HG03175 (cell line): ENCODE measurements around the gene CTNNA2.

Experiments
- ATAC-seq: cut with Tn5 transposase; IDR thresholded peaks from one replicate; pipeline ENCODE4 v1.9.1; 2021; ENCODE audit warnings: mild to moderate bottlenecking, moderate library complexity; ENCODE audit not compliant: unreplicated experiment

Gene CTNNA2

DNA sequence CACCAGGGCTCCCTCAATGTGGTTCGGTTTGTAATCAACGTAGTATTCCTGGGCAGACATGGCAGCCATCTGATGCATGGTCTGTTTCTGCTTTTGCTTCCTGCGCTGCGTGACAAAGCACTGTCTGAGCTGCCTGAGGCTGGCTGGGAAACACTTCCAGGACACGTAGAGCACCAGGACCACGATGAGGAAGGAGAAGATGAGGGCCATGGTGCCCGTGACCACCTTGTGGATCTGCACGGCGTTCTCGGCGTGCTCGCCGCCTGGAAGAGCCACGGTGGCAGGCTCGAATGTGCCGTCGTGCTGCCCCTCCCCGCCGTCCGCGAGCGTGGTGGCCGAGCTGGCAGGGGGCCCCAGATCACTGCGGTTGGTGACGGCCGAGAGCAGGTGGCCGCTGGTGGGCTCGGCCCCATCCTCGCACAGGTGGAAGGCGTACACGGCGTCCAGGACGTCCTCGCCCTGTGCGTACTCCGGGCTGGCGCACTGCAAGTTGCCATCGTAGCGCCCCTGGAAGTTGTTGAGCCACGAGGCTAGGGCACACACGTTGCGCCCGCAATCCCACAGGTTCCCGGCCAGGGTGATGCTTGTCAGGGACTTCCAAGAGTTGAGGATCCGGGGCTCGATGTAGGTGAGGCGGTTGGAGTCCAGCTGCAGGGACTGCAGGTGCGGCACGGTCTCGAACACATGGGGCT lies 789.6 kb downstream of the CTNNA2 start:
- ATAC-seq: no peak

DNA sequence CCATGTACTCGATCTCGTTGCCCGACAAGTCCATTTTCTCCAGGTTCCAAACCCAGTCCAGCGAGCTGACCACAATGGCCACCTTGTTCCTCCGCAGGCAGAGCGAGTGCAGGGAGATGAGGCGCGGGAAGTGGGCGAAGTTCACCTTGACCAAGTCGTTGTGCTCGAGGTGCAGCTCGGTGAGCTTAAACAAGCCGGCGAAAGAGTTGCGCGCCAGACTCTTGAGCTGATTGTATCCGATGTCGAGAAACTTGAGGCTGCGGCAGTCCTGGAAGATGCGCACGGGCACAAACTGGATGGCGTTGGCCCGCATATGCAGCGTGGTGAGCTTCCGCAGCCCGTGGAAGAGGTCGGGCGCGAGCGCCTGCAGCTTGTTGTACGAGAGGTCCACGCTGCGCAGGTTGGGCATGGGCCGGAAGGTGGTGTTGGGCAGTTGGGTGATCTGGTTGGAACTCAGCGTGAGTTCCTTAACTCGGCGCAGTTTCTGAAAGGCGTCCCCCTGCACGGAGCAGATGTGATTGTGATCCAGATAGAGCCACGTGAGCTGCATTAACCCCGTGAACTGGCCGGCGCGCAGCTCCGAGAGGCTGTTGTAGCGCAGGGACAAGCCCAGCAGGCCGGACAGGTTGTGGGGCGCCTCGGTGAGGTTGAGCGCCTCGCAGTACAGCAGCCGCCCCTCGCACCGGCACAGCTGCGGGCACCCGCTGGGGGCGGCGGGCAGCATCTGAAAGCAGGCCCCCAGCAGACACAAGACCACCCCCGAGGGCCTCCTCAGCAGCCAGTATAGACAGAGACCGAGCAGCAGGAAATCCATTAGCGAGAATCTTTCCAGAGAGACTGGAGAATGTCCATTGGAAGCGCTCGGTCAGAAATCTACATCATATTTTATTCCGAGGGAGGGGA lies 790.4 kb downstream of the CTNNA2 start:
- no peak for ATAC-seq

DNA sequence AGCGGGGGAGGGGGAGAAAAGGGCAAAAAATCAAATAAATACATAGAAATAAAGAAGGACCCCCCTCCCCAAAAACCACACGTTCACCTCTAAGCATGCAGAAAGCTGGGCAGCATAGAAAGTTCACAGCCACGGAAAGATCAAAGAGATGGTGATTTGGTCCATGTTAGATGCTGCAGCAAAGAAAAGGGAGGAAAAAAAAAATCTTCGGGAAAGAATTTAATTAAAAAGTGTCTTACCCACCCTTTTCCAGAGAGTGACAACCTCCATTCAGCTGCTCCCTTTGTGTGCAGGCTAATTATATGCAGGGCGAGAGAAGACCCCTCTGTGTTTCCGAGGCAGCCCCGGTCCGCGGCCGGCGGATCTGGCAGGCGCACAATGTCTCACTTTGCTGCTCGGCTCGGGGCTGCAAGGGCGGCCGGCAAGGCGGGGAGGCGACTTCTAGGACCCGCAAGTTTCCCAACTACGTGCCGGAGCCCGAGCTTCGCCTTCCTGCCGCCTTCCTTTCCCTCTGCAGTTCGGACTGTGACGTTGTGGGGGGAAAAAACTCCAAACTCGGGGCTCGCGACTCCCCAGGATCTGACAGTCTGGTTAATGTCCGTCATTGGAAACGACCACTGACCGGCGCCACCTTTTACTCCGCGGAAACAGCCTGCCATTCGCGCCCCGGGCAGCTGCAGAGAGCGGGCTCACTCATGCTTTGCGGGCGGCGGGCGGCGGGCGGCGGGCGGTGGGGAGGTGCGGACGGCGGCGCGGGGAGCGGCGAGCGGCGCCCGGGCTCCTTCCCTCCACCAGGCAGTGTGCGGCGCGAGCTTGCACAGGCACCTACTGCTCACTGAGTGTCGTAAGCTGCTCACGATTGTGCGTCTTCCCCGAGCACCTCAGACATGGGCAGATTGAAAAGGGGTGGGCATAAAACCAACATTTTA lies 791.3 kb downstream of the CTNNA2 start, which contains the start of gene LRRTM1:
LRRTM1 (minus strand) TSS at position 844 of the 929 bp plus-strand sequence. CDS start 933 bp downstream, outside the sequence.
- ATAC-seq: no peak

DNA sequence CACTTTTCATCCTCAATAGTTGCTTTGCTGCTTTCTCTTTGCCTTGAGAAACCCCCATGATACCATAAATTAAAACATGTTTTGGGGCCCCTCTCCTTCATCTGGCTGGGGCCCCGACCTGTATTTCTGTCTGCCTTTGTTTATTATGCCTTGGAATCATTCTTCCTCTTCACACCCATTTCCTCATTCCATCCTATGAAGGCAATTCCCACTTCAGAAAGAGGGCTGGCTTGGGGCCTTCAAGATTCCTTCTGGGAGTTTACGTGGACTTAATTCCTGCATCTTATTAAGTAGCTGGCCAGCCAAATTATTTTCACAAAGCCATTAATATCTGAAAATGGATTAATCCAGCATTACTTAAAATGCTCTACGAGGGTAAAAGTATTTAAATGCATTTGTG lies 798.5 kb downstream of the CTNNA2 start:
- no peak for ATAC-seq

DNA sequence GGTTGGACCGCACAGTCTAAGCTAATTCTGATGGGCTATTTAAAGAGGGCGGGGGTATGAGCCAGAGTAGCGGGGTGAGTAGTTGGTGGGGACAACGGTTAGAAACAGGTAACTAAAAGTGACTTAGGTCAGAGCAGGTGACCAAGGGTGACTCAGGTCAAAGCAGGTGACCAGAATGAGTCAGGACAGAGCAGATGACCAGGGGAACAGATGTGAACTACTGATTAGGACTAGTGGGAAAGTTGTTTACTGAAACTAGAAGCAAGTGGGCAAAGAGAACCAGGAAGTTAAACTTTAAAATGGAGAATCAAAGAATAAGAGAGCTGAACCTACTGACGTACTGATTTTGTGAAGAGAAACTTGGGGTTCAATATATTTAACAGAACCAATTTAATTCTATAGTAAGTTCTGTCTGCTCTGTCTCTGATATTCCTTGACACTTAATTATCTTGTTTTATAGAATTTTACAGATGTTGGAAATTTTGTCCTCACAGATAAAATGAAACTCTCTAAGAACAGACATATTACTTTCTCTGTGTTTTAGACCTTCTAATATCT lies 799.5 kb downstream of the CTNNA2 start:
- ATAC-seq: no peak

DNA sequence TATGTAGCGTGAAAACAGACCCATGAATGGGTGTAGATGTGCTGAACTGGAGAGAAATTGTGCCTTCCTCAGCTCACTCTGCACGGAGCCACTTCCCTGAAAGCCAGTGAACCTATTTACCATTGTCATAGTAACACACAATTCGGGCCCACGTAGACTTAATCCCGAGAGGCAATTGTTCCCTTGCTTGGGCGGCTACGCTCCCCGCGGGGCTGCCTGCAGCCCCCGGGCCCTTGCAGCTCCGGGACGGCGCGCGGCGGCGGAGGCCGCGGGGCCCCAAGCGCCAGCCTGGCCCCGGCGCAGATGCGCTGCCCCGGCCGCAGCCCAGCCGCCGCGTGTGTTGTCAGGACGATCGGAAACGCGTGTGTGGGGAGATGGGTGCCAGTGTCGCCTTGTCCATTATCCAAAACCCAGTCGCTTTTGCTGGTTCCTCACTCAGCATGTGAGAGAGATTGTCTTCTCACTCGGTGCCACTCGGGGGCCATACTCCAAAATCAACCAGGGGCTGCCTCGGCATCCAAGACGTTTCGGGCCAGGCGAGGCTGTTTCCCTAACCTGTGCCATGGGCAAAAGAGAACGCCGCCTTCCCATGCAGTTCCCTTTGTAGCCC lies 809.6 kb downstream of the CTNNA2 start:
- no peak for ATAC-seq

DNA sequence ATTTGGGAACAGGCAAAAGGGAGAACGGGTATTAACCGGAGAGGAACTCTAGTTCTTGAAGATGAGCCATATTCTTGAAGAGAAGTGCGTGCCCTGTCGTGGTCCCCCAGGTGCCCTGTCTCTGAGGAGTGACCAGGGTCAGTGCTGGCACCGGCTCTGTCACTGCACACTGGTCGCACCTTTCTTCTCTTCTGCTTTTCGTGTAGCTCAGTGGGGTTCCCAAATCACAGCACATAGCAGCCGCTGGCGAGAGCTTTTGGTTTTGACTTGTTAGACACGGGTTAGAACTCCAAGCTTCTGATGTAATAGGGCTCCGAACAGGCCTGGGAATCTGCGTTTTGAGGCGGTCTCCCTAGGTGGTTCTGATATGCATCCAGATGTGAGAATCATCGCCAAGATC lies 810.1 kb downstream of the CTNNA2 start:
- ATAC-seq: no peak

DNA sequence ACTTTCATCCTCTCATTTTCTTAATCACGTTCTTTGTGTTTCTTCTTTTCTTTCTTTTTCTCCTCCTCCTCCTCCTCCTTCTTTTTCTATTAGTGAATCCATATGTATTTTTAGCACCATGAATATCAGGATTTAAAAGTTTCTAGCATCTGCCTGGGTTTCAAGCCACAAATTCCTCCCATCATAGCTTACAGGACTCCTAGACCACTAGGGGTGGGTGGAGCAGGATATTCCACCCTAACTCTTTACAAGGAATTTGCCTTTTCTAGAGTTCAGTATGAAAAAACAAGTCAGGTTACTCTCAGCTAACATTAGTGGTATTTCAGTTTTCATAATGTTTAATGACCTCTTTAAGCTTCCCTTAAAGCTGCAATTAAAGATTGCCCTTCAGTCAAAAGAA lies 810.8 kb downstream of the CTNNA2 start:
- no peak for ATAC-seq

DNA sequence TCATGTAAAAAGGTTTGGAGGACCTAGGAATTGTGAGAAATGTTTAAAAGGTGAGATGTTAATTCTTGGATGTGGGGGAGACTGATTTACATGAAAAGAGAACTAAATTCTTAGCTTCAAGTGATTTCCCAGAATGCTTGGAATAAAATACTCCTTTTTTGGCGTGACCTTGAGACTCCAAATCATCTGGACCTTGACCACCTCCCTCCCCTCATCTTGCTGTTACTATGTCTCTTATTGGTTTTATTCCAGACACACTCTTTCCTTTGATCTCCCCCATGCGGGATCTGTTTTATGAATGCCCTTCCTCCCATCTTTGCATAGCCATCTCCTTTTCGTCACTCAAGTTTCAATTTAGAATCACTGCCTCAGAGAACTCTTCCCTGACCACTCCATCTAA lies 811.7 kb downstream of the CTNNA2 start:
- no peak for ATAC-seq

DNA sequence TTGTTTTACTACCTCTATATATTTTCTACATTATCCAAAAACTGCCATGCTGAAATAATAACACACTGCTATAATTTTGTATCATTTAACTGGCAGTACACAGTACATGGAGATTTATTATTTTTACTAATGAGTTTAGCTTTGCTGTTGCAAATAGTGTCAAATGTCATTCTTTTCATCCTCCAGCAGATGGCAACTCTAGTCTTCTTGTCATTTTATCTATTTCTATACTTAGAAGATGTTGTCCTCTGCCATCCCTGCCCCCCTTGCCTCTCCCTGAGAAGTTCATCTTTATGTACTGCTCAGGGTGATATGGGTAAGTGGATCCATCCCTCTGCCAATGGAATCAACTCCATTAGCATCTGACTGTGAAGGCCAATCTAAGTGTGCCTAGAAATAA lies 813.4 kb downstream of the CTNNA2 start:
- ATAC-seq: no peak

DNA sequence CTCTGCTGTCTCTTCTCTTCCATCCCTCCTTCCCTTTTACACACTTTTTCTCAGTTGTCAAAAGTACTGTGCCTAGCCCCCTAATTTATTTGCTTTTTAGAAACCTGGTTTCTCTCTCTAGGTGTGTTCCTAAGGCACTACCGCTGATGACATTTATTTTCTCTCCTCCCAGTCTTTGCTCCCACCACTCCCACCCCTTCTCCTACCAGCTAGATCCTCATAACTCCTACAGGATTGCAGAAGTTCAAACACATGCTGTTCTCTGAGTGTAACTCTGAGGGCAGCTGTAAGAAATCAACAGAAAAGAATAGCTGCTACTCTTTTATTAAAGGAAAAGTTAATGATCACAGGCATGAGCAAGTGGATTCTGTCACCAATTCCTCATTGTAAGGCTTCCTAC lies 814.0 kb downstream of the CTNNA2 start:
- no peak for ATAC-seq

DNA sequence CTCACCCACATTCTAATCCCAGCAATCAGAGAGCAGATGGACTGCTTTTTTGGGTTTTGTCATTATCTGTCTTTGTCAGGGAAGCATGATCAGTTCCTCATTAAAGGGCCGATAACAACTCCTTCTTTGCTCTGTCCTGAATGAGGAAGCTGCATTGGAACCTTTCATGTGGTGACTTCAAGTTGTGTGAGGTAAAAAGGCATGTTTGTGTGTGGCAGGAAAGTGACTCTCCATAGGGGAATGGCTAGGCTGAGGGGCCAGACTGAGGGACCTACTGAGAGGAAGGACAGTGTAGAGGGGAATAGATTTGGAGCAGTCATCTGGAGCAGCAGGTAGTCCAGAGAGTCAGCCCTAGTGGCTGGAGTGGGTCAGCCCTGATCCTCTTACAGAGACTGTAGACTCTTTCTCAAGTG lies 815.3 kb downstream of the CTNNA2 start:
- no peak for ATAC-seq

DNA sequence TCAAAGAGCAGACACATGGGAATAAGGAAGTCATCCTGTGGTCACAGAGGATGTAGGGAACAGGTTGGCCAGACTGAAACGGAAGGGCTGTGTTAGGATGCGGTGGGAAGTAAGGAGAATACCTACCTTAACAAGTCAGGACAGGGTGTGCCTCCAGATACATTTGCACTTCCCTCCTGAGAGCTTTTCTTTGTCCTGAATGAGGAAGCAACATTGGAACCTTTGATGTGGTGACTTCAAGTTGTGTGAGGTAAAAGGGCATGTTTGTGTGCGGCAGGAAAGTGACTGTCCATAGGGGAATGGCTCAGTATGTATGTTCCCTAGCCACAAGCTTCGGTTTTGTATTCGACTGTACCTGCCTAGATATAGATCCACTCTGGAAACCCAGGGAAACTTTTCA lies 816.6 kb downstream of the CTNNA2 start:
- no peak for ATAC-seq

DNA sequence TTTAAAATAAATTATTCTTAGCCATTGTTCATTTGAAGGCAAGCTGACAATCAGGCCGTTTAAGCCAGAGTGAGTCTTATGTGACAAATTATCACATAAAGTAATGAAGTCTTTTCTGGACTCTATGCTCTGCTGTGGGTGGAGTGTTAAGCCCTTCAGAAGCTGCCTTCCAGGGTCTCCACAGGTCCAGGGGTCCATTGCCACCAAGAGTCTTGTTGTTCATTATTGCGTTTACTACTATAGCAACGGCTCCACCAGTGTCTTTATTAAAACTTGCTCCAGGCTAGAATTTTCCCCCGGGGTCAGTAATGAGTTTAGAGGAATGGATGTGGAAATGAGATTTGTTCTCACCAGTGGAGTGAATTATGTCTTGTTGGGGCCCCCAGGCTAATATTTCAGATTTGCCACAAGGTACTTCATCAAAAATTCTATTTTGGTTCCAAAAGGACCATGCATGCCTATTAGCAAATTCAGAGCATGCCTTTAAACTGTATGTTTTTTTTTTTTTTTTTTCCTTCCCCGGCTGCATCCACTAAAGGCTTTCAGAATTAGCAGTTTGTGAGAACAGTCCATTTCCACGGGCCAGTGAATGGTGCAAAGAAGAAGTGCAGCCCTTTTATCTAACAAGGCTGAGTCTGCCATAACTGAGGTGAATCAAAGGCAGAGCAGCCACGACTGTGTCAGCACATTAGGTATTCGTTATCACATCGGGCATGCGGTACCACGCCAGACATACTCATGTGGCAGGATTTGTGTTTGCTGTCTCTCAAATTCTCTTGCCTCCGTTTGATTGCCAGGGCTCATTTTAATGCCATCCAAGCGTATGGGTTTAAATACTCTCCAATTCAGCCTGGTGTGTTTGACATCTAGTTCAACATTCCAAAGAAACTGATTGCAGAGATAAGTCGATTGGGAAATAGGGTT lies 817.9 kb downstream of the CTNNA2 start:
- no peak for ATAC-seq

DNA sequence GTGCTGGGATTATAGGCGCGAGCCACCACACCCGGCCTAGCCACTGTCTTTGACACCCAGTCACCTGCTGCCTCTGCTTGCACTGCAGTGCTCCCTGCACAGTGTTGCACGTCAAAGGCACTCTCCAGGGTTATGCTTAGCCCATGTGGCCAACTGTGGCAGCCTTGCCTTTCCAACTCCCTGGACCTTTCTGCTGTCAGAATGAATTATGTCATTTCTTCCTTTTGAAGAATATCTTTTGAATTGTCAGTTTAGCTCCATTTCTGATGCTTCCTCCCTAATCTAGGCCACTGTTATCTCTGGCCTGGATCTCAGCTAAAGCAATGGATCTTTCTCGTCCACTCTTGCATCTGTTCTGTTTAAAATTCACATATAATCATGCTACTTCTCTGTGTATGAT lies 821.0 kb downstream of the CTNNA2 start:
- no peak for ATAC-seq

DNA sequence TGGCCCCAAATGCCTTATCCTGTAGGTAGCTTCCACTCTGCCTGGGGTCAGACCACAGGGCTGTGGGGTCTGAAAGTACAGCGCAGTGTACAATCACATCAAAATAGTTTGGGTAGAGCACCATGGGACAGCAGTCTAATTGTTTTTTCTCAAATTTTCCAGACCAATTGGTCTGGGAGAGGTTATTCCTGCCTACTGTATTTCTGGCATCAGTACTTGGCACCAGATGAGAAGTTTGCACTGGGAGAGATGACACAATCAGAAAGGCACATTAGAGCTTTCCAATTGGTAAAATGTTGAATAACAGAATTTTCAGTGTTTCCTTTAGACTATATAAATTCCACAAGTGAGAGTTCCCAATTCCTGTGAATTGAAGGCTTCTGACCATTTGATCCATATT lies 822.6 kb downstream of the CTNNA2 start:
- ATAC-seq: no peak

DNA sequence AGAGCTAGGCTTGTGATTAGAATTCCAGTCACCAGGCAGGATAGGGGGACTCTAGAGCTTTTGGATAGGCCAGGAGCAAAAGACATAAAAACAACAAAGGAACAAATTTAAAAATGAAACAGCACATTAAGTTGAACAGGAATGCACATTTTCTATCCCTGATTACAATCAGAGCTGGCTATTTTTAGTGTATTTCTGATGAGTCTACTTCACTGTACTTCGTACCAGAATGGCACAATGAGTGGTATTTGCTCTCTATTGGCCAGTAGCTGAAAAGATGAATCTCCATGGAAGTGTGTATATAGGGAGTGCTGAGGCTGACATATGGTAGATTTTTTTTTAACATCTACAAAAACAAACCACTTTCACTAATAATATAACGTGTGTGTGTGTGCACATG lies 825.9 kb downstream of the CTNNA2 start:
- ATAC-seq: no peak

DNA sequence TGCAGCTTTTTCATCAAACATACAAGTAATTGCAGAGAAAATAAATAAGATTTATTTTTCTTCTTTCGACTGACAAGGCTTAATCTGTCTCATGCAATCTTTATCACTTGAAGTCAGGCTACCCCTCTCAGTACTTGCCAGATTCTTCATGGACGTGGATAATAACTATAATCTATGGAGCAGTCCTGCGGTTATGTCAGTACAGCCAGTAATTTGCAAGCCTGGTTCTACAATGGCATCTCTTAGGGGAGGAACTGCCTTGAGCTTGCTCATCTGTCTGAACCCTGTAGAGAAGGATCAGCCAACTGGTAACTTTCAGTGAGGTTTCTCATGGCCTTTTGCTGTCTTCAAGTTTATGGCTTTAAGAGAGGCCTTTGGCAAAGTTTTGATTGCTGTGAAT lies 827.2 kb downstream of the CTNNA2 start:
- no peak for ATAC-seq

DNA sequence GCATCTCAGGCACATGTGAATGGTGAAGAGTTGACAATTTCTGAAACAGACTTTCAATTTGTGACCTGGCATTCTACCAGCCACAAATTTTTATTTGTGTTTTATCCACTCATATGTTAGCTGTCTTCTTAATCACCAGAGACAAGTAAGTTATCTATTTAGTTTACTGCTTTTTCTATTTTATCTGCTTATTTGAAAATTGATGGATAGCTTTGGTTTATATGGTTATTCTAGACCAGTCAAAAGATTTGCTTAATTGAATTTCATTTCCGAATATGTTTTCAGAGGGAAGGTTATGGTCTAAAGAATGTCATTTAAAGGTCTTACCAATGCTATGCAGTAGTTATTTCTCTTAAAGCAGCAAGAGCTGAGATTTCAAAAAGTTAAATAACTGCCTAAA lies 835.2 kb downstream of the CTNNA2 start:
- no peak for ATAC-seq
